Measurements from ENCODE around the gene PHF24. TPM values are rescaled to one million over a fixed set of nuclear protein-coding genes. Genes with fewer than 3 reads are reported as not detected.

The PHF24 gene
- total and polyA plus RNA-seq, 2 of the 13 experiments (the other 11 are each of a cell fraction or from before 2014, with no cell fraction given) = 0.05 TPM; not detected in 1

- no peak for TF ChIP-seq ZNF337 (CRISPR knock-in tag; IDR thresholded peaks at IDR 0.05; ENCODE audit: borderline replicate concordance, low read depth)
These were observed 5.5 kb downstream of the PHF24 start (continued) for GRCh38 chr9:34963552-34963951.

DNA sequence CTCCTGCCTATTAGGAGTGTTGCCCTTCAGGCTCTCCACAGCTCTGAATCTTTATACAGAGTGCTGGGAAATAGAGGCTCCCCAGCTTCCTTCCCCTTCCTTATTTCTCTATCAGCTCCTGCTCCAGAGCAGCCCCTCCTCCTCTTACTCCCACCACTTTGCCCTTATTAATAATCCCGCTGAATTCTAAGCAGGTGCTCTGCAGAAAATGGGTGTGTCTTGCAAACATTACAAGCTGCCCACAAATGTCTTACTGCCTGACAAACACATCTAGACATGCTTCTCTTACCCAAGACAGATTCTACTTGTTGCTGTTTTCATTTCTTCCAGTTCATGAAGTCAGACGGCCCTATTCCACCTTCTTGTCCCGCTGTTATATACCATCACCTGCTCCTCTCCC, 6.4 kb downstream of the PHF24 start:
- Histone ChIP-seq H3K4me3 (replicated peaks in 1 of 3; ENCODE audit: insufficient read depth in 1 of 3, low read depth in 2 of 3, low read length in 3 of 3) (no peak overlapping the region), H3K4me2 (ENCODE audit: low read depth, low read length) (no peak overlapping the region), H3K9ac (ENCODE audit: insufficient read depth, low read depth, low read length) (no peak overlapping the region), H3K27me3 (ENCODE audit: control insufficient read depth in 1 of 2, insufficient read depth in 2 of 2, low read length in 2 of 2) (peaks cover 0 to 12% of the 10 kb centered on the region in 2 experiments; a peak in 3 of 5 replicates), H3K36me3 (replicated peaks in 1 of 2; ENCODE audit: control insufficient read depth in 1 of 2, insufficient read depth in 2 of 2, low read length in 2 of 2) (no peaks in the 10 kb centered on the region), H4K20me1 (ENCODE audit: insufficient read depth, low read length) (no peaks in the 10 kb centered on the region), H3K9me3 (ENCODE audit: low read length) (no peaks in the 10 kb centered on the region), H3K27ac (ENCODE audit: extremely low read length, insufficient read depth, low read length) (no peak overlapping the region), H3K79me2 (ENCODE audit: insufficient read depth, low read length) (no peaks in the 10 kb centered on the region), H2AFZ (ENCODE audit: low read length) (no peak overlapping the region), H3K4me1 (ENCODE audit: insufficient read depth, low read length) (no peaks in the 10 kb centered on the region)
- TF ChIP-seq ZNF766 (CRISPR knock-in tag; IDR thresholded peaks at IDR 0.05; ENCODE audit: borderline replicate concordance) (no peak), ZNF619 (CRISPR knock-in tag; IDR thresholded peaks at IDR 0.05) (no peak), SOX13 (IDR thresholded peaks at IDR 0.05) (no peak), SOX13 (CRISPR knock-in tag; conservative IDR thresholded peaks at IDR 0.05 in 1 of 2, IDR thresholded peaks at IDR 0.05 in 1 of 2) (no peak), ZNF709 (CRISPR knock-in tag; IDR thresholded peaks at IDR 0.05) (no peak), DR1 (CRISPR knock-in tag; IDR thresholded peaks at IDR 0.05) (no peak), POGZ (CRISPR knock-in tag; IDR thresholded peaks at IDR 0.05) (no peak), PAX8 (CRISPR knock-in tag; IDR thresholded peaks at IDR 0.05; ENCODE audit: borderline replicate concordance) (no peak)
- TF ChIP-seq, protein P1, sequence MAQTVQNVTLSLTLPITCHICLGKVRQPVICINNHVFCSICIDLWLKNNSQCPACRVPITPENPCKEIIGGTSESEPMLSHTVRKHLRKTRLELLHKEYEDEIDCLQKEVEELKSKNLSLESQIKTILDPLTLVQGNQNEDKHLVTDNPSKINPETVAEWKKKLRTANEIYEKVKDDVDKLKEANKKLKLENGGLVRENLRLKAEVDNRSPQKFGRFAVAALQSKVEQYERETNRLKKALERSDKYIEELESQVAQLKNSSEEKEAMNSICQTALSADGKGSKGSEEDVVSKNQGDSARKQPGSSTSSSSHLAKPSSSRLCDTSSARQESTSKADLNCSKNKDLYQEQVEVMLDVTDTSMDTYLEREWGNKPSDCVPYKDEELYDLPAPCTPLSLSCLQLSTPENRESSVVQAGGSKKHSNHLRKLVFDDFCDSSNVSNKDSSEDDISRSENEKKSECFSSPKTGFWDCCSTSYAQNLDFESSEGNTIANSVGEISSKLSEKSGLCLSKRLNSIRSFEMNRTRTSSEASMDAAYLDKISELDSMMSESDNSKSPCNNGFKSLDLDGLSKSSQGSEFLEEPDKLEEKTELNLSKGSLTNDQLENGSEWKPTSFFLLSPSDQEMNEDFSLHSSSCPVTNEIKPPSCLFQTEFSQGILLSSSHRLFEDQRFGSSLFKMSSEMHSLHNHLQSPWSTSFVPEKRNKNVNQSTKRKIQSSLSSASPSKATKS (CRISPR knock-in tag; IDR thresholded peaks at IDR 0.05) = no peak
- BruUV-seq (replicated peaks) = no TSS peak
- no peak for FAIRE-seq
- CTCF ChIA-PET (ENCODE audit: low intra/inter-chr PET ratio, low total read pairs) = no interaction called here
- intact Hi-C loops (cut with micrococcal nuclease; ENCODE audit: unreplicated experiment) (no loop called here), in situ Hi-C loops (cut with HindIII; ENCODE audit: extremely low pct_ligation_motif_present, low pct_unique_long_range_greater_than_20kb) (no loop called here)
- no peak for DNase-seq (ENCODE audit: low spot score)
- POLR2A ChIA-PET = no interaction called here
- WGBS (ENCODE audit: low lambda C conversion rate) = 1% methylated on average over 3 of the region's 3 CpGs
- ATAC-seq = no peak
